RWPE1 (cell line): ENCODE data around the gene TCTN1.

Source experiments
- CTCF ChIA-PET: fragments of 350-600 bp; sonication (Branson Sonifier 250); formaldehyde crosslinking; extraction: SDS; loops from one replicate; lab custom pipeline; 2021; lab: Yijun Ruan, JAX
- POLR2A ChIA-PET: fragments of 400-600 bp; formaldehyde crosslinking; extraction: SDS; loops from one replicate; lab custom pipeline; 2020; ENCODE audit warnings: antibody characterized with exemption; ENCODE audit not compliant: low non-redundant PET; lab: Yijun Ruan, JAX
- DNase-seq: peaks from one replicate; pipeline ENCODE4 v3.0.0; 2012; ENCODE audit warnings: low spot score
- H3K27ac ChIP-seq: fragments of 450-650 bp; 2 replicates; pipeline ENCODE4 v1.5.1; 2017
- TF ChIP-seq, protein P1 (sequence below): fragments of 450-650 bp; conservative IDR thresholded peaks from 2 replicates; pipeline ENCODE4 v1.5.1; 2017; ENCODE audit warnings: low read depth, mild to moderate bottlenecking

Gene TCTN1

DNA sequence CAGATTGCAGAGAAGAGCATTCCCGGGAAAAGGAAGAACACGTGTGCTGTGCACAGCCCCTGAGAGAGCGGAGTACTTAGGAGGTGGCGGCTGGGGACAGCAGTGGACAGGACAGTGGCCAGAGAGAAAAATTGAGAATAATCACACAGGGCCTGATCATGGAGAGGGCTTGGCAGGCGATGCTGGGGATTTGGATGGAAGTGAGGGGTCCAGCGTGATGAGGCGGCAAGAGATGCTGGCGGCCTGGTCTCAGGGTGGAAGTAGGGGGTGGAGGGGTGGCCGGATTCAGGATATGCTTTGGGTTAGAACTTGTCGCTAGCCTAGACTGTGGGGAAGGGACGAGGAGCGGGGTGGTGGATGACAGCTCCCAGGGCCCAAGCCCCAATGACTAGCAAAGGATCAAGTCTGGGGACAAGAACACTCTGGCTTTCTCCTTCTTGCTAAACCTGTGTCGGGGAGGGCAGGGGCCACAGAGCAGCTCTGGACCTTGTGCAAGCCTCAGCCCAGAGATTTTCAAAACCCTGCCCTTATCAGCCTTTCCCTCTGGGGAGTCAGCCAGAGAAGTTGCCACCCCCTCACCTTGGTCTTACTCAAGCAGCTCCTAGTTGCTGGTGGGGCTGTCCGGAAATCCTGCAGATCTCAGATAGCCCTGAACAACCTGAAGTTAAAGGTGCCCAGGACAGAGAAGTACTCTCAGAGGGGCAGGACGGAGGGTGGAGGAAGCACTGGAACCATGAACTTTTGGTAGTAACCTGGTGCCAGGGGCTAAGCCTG, 73.7 kb downstream of the TCTN1 start:
- TF ChIP-seq, protein P1, sequence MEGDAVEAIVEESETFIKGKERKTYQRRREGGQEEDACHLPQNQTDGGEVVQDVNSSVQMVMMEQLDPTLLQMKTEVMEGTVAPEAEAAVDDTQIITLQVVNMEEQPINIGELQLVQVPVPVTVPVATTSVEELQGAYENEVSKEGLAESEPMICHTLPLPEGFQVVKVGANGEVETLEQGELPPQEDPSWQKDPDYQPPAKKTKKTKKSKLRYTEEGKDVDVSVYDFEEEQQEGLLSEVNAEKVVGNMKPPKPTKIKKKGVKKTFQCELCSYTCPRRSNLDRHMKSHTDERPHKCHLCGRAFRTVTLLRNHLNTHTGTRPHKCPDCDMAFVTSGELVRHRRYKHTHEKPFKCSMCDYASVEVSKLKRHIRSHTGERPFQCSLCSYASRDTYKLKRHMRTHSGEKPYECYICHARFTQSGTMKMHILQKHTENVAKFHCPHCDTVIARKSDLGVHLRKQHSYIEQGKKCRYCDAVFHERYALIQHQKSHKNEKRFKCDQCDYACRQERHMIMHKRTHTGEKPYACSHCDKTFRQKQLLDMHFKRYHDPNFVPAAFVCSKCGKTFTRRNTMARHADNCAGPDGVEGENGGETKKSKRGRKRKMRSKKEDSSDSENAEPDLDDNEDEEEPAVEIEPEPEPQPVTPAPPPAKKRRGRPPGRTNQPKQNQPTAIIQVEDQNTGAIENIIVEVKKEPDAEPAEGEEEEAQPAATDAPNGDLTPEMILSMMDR = no peak
- H3K27ac ChIP-seq = no peak overlapping the region
- POLR2A ChIA-PET = no interaction called here
- CTCF ChIA-PET = no interaction called here
- DNase-seq = no peak

DNA sequence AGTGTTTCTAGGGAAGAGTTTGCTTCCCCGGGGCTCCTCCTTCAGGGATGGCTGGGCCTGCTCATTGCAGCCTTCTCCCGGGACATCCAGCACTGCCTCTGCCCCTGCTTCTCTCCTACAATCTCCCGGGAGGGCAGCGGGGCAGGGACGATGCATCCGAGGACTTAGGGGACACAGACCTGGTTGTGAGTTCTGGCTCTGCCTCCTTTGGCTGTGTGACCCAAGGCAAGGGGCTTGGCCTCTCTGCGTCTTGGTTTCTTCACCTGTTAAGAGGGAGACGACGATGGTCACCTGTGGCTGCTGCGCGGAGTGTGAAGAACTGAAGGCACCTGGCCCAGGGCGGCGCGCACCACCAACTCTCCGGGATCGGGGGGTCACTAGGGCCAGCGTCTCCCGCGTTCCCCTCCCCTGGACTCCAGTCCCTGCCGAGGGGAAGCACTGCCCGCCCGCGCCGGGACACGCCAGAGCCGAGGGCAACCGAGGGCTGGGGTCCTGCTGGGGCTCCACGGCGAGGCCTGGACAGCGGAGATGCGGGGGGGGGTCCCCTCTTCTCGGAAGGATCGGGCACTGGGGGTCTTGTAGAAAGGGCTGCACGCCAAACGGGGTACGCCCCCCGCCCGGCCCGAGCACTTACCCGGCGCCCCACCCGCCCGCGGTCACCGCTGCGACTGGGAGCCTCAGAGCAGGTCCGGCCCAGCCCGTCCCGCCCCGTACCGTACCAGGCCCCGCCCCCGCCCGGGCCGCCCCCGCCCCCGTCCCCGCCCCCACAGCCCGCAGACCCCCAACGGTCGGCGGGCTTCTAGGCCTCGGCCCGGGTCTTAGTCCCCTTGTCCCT, 74.7 kb downstream of the TCTN1 start, which contains the start of gene HVCN1:
TSS of gene HVCN1 (minus strand) at position 670 of the 835 bp plus-strand sequence. CDS start 5,870 bp downstream, outside the sequence.
- no peak for DNase-seq
- TF ChIP-seq, protein P1 = no peak
- CTCF ChIA-PET = interaction anchor here (0.7 kb wide), 1 partner anchor 1022 kb away, joined by 3 read pairs; no protein-coding TSS in a partner anchor
- POLR2A ChIA-PET = no interaction called here
- H3K27ac ChIP-seq = peak within 1 kb of the TSS; percentile 10; the same call in 1 of the 2 replicates

DNA sequence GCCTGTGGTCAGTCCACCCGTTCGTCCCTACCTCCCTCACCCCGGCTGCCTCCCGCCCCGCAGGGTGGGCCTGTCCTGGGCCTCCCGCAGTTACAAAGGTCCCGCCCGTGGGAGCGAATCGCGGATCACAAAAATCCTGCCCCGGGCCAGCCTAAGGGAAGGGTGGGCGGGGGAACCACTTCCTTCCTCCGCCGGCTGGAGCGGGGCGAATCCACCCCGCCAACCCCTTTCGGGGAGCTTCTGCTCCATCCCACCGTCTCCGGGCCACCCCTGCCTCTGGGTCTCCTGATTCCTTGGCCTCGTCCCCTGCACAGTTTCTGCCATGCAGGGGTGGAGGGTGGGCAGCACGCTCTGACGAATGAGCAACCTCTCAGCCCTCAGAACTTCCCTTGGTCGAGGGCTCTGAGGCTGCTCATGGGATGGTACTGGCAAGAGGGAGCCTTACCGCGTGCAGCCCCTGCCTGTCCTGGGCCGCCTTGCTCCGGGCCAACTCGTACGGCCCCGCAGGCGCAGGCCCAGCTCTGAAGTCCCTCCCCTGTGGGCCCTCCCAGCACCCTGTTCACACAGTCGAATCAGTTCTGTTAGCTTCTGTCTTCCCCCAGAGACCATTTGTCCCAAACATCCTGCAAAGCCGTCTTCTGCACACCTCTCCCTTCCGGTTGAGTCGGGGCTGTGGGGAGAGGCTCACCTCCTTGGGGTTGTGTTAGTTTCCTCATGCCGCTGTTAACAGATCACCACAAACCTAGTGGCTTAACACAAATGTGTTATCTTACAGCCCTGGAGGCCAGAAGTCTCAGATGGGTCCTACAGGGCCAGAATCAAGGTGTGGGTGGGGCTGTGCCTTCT, 75.6 kb downstream of the TCTN1 start:
- DNase-seq = no peak

DNA sequence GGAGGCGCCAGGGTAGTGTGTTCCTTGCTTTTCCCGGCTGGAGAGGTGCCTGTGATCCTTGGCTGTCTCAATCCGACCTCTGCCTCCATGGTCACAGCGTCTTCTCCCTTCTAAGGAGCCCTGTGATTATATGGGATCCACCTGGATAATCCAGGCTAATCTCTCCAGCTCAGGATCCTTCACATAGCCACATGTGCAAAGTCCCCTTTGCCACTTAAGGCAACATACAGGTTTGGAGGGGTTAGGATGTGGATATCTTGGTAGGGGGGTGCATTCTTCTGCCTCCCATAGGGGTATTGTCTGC, 76.2 kb downstream of the TCTN1 start:
- ChIA-PET CTCF (no interaction called here), POLR2A (no interaction called here)
- H3K27ac ChIP-seq = no peak overlapping the region; the same call in 1 of the 2 replicates
- TF ChIP-seq, protein P1 = no peak
- no peak for DNase-seq

More for the DNA sequence above, 75.6 kb downstream of the TCTN1 start:
- TF ChIP-seq, protein P1 = no peak
- peak overlapping the region; percentile 10; the same call in 1 of the 2 replicates for H3K27ac ChIP-seq
- POLR2A ChIA-PET = no interaction called here
- CTCF ChIA-PET = interaction anchor here (0.5 to 0.7 kb wide), 2 partner anchors 89 to 1021 kb away, joined by 3 to 5 read pairs; no protein-coding TSS in a partner anchor

DNA sequence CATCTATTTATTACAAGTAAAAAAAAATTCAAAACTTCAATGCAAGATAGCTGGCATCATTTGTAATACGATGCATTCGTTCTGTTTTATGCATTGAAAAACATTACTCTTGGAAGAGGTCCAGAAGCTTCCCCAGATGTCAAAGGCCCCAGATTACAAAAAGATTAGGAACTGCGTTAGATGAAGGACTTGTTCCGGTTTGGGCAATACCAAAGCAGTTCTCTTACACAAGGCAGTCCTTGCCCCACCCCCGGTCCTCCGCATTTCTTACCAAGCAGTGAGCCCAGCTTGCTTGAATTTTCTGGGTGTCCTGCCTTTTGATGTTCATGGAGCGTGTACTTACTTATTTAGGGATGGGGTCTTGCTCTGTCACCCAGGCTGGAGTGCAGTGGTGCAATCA, 79.8 kb downstream of the TCTN1 start:
- POLR2A ChIA-PET = no interaction called here
- DNase-seq = no peak
- TF ChIP-seq, protein P1 = no peak
- CTCF ChIA-PET = no interaction called here
- no peak overlapping the region for H3K27ac ChIP-seq
